ENCODE results near the gene MYOZ1. TPM values are rescaled to one million over a fixed set of nuclear protein-coding genes. Genes with fewer than 3 reads are reported as not detected.
"Not testable (repeated sequence)": the region's sequence is repeated elsewhere in the genome, so short reads cannot be mapped to it uniquely, and the experiment has no call there.

The MYOZ1 gene
- total and polyA plus RNA-seq, 7 donors = 318 to 1,915 (median 1,124) TPM

DNA sequence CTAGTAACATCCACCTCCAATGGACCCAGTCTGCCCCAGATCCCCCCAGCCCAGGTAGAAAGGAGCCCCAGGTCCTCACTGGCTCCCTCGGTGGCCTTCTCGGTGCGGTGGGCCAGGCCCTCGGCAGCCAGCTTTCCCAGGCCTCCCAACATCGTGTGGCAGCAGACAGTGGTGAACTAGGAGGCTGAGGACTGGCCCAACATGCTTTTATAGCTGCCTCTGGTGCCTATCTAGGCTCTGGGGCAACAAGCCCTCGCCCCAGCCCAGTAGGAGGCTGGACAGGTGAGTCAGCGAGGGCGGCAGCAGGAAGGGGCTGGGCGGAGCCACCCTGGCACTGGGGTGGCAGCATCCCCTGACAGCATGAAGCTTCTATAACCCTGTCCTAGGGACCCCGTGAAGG lies 22.3 kb upstream of the MYOZ1 start:
- ATAC-seq; intact Hi-C loops (cut with DNase I); H3K36me3 ChIP-seq (ENCODE audit: insufficient read depth in 1 of 2, low read depth in 1 of 2); H3K4me3 ChIP-seq; H3K9me3 ChIP-seq; DNase-seq; H3K27me3 ChIP-seq (ENCODE audit: insufficient read depth in 3 of 3, low read length in 2 of 3): not testable (repeated sequence)
- Histone ChIP-seq H3K27ac (peak overlapping the region; percentile 50), H3K4me1 (peaks cover 20% of the 10 kb centered on the region)
- 85 to 86% (median 85%) methylated on average over 10 of the region's 10 CpGs for WGBS, 3 donors

DNA sequence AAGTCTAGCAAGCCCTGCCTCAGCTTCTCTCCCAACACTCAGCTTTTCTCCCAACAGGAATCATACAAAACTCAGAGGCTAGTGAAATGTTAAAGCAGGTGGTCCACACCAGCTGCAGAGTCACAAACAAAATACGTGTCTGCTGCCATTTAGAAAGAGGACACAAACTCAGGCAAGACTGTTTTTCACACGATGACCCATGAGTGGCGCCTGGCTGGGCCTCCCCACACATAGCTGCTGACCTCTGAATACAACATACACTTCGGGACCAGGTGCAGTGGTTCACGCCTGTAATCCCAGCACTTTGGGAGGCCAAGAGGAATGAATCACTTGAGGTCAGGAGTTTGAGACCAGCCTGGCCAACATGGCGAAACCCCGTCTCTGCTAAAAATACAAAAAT lies 21.4 kb upstream of the MYOZ1 start:
- H3K4me3 ChIP-seq; H3K36me3 ChIP-seq (ENCODE audit: insufficient read depth in 1 of 2, low read depth in 1 of 2); DNase-seq; ATAC-seq; H3K9me3 ChIP-seq; intact Hi-C loops (cut with DNase I); H3K27me3 ChIP-seq (ENCODE audit: insufficient read depth in 3 of 3, low read length in 2 of 3): not testable (repeated sequence)
- WGBS, 3 donors = 53 to 69% (median 54%) methylated on average over 7 of the region's 7 CpGs
- H3K4me1 ChIP-seq = peaks cover 20% of the 10 kb centered on the region
- peak overlapping the region; percentile 30 for H3K27ac ChIP-seq

GRCh38 chr10:73655990-73656298 lies 14.7 kb upstream of the MYOZ1 start, which contains the start of gene SYNPO2L:
SYNPO2L (minus strand) TSS chr10:73656029; CDS start chr10:73655922, 107 bp downstream.
- Histone ChIP-seq H3K27ac (peak within 1 kb of the TSS; percentile 98), H3K4me3 (peak within 1 kb of the TSS; percentile 73), H3K4me1 (peaks cover 40% of the 10 kb centered on the region), H3K9me3 (no peaks in the 10 kb centered on the region), H3K36me3 (ENCODE audit: insufficient read depth in 1 of 2, low read depth in 1 of 2) (peaks cover 0 to 19% of the 10 kb centered on the region in 2 donors), H3K27me3 (ENCODE audit: insufficient read depth in 3 of 3, low read length in 2 of 3) (no peaks in the 10 kb centered on the region)
- TF ChIP-seq CTCF (IDR thresholded peaks at IDR 0.05) = no peak
- intact Hi-C loops (cut with DNase I) = no loop called here
- peak; percentile 76 to 90 for DNase-seq
- 11 to 23% (median 19%) methylated on average over 5 of the region's 5 CpGs for WGBS, 3 donors
- ATAC-seq = peak; percentile 80 to 88 (median 82)

DNA sequence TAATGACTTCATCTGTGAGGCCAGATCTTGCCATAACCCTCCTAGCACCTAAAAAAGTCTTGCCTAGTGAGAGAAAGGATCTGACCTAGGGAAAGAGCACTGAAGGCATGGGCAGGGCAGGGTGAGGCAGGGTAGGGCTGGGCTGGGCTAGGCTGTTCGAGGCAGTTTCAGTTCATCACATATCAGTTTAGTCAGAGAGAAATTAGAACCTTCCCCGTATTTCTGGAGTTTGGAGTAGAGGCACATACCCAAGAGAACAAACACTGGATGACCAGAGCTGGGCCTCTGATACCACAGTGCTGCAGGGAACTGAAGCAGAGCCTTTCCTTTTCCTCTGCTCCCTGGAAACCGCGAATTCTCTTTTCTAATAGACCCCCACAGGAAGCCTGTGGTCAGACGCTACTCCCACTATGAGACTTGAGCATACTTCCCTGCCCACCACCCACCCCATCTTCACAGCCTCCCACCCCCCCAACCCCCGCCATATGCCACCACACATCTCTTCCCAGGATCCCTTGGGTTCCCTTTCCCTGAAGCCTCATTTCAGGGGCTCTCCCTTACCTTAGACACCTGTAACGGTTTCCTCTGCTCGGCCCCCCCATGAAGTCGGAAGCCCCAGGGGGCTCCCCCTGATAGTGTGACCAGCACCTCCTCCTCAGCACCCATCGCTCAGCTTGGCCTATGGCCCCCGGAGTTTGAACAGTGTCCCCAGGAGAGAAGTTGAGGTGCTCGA lies 14.1 kb upstream of the MYOZ1 start:
- Histone ChIP-seq H3K4me1 (peaks cover 40% of the 10 kb centered on the region), H3K27ac (peak overlapping the region; percentile 98), H3K36me3 (ENCODE audit: insufficient read depth in 1 of 2, low read depth in 1 of 2) (peaks cover 0 to 19% of the 10 kb centered on the region in 2 donors), H3K4me3 (peak overlapping the region; percentile 73), H3K27me3 (ENCODE audit: insufficient read depth in 3 of 3, low read length in 2 of 3) (no peaks in the 10 kb centered on the region), H3K9me3 (no peaks in the 10 kb centered on the region)
- DNase-seq = no peak
- 29 to 41% (median 31%) methylated on average over 12 of the region's 12 CpGs for WGBS, 3 donors
- intact Hi-C loops (cut with DNase I) = no loop called here
- no peak for TF ChIP-seq CTCF (IDR thresholded peaks at IDR 0.05)
- ATAC-seq = peak in 2 of 4 donors; percentile 18 to 21

GRCh38 chr10:73653701-73654100 lies 12.4 kb upstream of the MYOZ1 start:
- Histone ChIP-seq H3K4me3 (peak overlapping the region; percentile 73), H3K9me3 (no peaks in the 10 kb centered on the region), H3K4me1 (peaks cover 44% of the 10 kb centered on the region), H3K27ac (peak overlapping the region; percentile 98), H3K36me3 (ENCODE audit: insufficient read depth in 1 of 2, low read depth in 1 of 2) (peaks cover 0 to 27% of the 10 kb centered on the region in 2 donors), H3K27me3 (ENCODE audit: insufficient read depth in 3 of 3, low read length in 2 of 3) (no peaks in the 10 kb centered on the region)
- peak in 1 of 2 donors; percentile 61 for DNase-seq
- ATAC-seq = peak; percentile 17 to 51 (median 43)
- intact Hi-C loops (cut with DNase I) = loop anchor here in 1 of 2 donors (5.0 kb wide), 1 partner anchor 79 kb away; no protein-coding TSS in a partner anchor
- 19 to 31% (median 30%) methylated on average over 3 of the region's 3 CpGs for WGBS, 3 donors
- TF ChIP-seq CTCF (IDR thresholded peaks at IDR 0.05) = peak; percentile 36
